Mesodermal cell (in vitro differentiated cells): ENCODE data around the gene NCKAP5.

Source experiments
- H3K27ac ChIP-seq: 2 replicates; pipeline ENCODE4 v1.7.0; 2013; ENCODE audit warnings: mild to moderate bottlenecking, low read depth, low read length, moderate library complexity; ENCODE audit not compliant: severe bottlenecking
- H3K36me3 ChIP-seq: 2 replicates; pipeline ENCODE4 v1.7.1; 2013; ENCODE audit warnings: mild to moderate bottlenecking, low read length, moderate library complexity; ENCODE audit not compliant: control insufficient read depth, insufficient read depth
- H3K4me1 ChIP-seq: one replicate; pipeline ENCODE4 v1.7.1; 2013; ENCODE audit warnings: mild to moderate bottlenecking, low read length; ENCODE audit not compliant: insufficient read depth, control insufficient read depth, poor library complexity, severe bottlenecking
- H3K4me3 ChIP-seq: 2 replicates; pipeline ENCODE4 v1.7.0; 2013; ENCODE audit warnings: low read length, control low read depth, mild to moderate bottlenecking; ENCODE audit not compliant: insufficient read depth, poor library complexity, severe bottlenecking; ENCODE audit errors: extremely low read depth
- H3K9me3 ChIP-seq: 2 replicates; pipeline ENCODE4 v1.7.1; 2013; ENCODE audit warnings: mild to moderate bottlenecking, low read length, moderate library complexity; ENCODE audit not compliant: control insufficient read depth
- WGBS, 2 experiments: methylation state at CpG; one replicate each; pipeline ENCODE4 v1.1.5; 2013; ENCODE audit warnings: missing lambda C conversion rate in 2 of 2; ENCODE audit not compliant: insufficient coverage in 2 of 2; 5-methylcytosine and 5-hydroxymethylcytosine counted together

The NCKAP5 gene

DNA sequence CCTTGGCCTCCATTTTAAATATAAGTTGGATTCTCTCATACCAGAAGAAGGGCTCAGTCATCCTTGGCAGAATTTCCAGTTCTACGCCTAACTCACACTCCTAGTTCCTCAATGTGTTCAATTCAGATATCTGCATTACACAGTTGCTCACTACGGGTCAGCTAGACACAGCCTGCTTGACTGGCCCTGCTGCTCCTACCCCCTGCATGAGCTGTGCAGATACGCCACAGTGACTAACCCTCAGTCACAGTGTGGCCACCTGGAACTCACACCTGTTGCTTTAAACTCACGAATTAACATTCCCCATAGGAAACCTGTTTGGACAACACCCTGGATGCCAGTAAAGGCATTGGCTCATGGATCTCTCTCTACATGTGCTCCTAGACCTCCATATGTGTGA is 429.6 kb downstream of the NCKAP5 start:
- Histone ChIP-seq H3K4me1 (no peaks in the 10 kb centered on the region), H3K9me3 (no peaks in the 10 kb centered on the region), H3K27ac (no peak overlapping the region), H3K4me3 (no peak overlapping the region), H3K36me3 (no peaks in the 10 kb centered on the region)
- WGBS, 2 experiments, result 90 to 91% methylated on average over 3 to 4 of the region's 4 CpGs

DNA sequence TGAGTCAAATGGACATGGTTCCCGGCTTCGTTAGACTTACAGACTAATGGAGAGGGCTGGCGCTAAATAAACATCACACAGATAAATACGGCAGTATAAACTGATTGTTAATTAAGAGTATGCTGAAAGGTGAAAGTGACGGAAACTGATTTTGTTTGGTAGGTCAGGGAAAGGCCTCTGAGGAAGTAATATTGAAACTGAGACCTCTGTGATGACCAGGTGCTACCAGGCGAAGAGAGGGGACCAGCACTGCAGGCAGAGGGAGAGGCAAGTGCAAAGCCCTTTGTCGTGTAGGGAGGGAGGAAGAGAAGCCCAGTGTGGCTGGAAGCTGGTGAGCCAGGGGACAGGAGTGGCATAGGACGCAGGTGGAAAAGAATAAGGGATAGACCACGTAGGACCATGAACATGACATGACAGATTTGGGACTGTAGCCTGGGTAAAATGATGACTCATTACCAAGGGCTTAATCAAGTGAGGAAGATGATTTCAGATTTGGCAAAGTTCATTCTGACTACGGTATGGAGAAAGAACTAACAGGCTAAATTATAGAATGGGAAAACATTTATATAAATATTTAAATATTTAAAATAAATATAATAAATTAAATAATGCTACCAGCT is 433.1 kb downstream of the NCKAP5 start:
- H3K4me1 ChIP-seq, result no peaks in the 10 kb centered on the region
- no peak overlapping the region for H3K27ac ChIP-seq
- no peak overlapping the region for H3K4me3 ChIP-seq
- no peaks in the 10 kb centered on the region for H3K9me3 ChIP-seq
- 86 to 94% methylated on average over 8 of the region's 10 CpGs for WGBS, 2 experiments
- no peaks in the 10 kb centered on the region for H3K36me3 ChIP-seq

DNA sequence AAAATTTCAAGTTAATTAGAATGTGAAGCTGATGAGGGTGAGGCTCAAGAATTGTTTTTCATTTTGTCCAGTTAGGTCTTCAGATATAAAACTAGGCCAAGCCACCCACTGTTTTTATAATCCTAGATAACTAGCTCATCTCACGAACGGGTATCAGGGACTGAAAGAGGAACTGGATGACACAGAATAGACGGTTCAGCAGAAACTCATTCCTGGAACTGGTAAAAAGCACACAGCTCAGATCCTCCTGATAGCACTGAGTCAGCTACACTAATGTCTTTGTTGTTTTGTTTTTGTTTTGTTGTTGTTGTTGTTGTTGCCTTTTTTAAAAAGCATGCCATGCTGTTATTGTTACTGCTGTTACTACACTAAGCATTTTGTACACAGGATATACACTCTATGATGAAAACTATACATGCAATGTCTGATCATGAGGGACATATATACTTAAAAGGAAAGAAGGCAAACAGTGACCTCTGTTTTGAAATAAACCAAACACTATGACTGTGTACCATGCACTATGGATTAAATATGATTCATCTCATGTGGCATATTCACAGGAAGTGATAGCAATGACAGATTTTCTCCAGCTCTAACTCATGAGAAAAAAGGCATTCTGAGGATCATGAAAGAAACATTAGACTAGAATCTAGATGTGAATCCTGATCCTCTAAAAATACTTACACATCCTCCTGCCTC is 437.6 kb downstream of the NCKAP5 start:
- Histone ChIP-seq H3K4me1 (no peaks in the 10 kb centered on the region), H3K36me3 (no peaks in the 10 kb centered on the region), H3K4me3 (no peak overlapping the region), H3K27ac (no peak overlapping the region), H3K9me3 (no peaks in the 10 kb centered on the region)
- WGBS, 2 experiments, result 83 to 96% methylated on average over 2 to 3 of the region's 3 CpGs

DNA sequence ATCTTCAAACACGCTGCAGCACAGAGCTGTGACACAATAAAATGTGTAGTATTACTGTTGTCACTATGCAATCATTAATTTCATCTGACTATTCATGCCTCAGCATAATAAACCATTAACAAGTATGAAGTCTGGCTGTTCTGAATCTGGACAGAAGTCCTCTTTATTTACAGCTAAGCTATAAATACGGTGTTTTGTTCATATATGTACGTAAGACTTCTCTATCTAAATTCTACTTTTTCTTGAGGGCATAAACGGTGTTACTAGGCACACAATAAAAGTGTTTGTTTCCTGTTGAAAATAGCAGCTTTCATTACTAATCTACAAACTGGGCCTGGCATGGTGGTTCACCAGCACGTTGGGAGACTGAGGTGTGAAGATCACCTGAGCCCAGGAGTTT is 443.8 kb downstream of the NCKAP5 start:
- H3K36me3 ChIP-seq, result no peaks in the 10 kb centered on the region
- no peaks in the 10 kb centered on the region for H3K4me1 ChIP-seq
- 92 to 100% methylated on average over 1 to 3 of the region's 5 CpGs for WGBS, 2 experiments
- H3K4me3 ChIP-seq, result no peak overlapping the region
- no peak overlapping the region for H3K27ac ChIP-seq
- no peaks in the 10 kb centered on the region for H3K9me3 ChIP-seq

DNA sequence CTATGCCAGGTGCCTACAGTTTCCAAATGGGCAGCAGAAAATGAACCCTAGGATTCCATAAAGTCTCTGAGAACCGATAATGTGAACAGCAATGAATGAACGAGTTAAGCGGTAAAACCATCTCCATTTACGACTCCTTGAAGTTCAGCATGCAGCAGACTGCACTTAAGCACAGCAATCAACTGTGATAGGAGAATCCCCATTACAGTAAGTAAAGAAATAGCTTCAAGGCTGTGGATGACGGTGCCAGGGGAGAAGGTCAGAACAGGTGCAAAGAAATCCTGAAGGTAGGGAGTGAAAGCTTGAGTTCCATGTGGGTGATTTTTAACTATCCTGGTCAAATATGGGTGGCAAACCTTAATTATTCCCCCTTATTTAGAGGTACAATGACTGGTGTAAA is 444.4 kb downstream of the NCKAP5 start:
- Histone ChIP-seq H3K36me3 (no peaks in the 10 kb centered on the region), H3K4me1 (no peaks in the 10 kb centered on the region), H3K9me3 (no peaks in the 10 kb centered on the region), H3K27ac (no peak overlapping the region), H3K4me3 (no peak overlapping the region)
- WGBS, 2 experiments, result 93 to 94% methylated on average over 3 to 5 of the region's 5 CpGs

DNA sequence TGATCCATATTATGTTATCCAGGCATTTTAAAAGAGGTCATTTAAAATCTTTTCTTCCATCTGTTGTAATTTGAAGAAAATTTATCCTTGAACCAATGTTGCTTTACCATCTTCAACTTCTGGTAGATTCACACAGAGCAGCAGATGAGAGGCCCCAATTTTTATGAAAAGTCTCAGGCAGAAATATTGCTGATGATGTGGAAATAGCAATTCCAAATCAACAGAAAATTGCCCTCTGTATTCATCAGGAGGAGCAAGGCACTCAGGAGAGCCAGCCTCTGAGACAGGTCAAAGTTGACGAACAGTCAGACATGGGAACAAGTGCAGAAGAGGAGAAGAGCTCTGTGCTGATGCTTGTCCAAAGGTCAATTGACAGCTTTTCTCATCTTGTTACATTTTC is 444.9 kb downstream of the NCKAP5 start:
- Histone ChIP-seq H3K9me3 (no peaks in the 10 kb centered on the region), H3K4me1 (no peaks in the 10 kb centered on the region), H3K27ac (no peak overlapping the region), H3K4me3 (no peak overlapping the region), H3K36me3 (no peaks in the 10 kb centered on the region)
- 100% methylated on average over 1 of the region's 1 CpG for WGBS, 2 experiments

DNA sequence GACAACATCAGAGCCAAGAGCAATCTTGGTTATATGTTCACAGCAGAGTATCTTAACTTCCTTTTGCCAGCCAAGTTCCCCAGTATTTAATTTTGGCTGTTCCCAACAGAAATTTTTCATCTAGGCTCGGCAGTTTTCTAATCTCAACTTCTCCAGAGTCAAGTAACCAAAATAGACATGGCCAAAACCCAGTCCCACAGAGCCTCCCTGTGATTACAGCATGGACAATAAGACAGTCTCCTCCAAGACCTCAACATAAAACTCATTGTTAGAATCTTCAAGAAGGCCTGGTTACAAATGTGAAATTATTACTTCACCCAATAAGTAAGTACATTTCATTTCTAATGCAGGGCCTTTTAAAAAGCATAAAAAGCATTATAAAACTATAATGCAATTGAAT is 445.7 kb downstream of the NCKAP5 start:
- Histone ChIP-seq H3K9me3 (no peaks in the 10 kb centered on the region), H3K36me3 (no peaks in the 10 kb centered on the region), H3K27ac (no peak overlapping the region), H3K4me3 (no peak overlapping the region), H3K4me1 (no peaks in the 10 kb centered on the region)
- WGBS, 2 experiments, result 70% methylated on average over 1 of the region's 1 CpG; no CpG with 5 or more reads in 1 of the 2 experiments

DNA sequence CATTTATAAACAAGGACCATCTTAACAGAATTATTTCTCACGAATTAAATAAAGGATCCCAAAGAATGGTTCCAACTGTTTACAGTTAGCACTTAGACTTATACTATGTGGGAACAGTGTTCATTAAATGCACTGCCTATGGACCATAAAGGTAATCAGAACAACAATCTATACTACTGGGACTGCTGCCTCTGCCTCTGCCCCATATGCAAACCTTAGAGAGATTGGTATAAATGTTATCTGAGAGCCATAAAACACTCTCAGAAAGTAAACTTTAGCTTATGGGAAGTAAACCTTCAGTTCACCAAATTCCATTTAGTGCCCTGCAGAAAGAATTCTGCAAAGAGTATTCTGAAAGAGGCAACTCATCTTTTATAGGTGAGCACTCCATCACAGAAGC is 448.0 kb downstream of the NCKAP5 start:
- Histone ChIP-seq H3K4me3 (no peak overlapping the region), H3K9me3 (no peaks in the 10 kb centered on the region), H3K27ac (no peak overlapping the region), H3K4me1 (no peaks in the 10 kb centered on the region), H3K36me3 (no peaks in the 10 kb centered on the region)
- WGBS, 2 experiments, result no CpG with 5 or more reads among the region's 1 CpG

DNA sequence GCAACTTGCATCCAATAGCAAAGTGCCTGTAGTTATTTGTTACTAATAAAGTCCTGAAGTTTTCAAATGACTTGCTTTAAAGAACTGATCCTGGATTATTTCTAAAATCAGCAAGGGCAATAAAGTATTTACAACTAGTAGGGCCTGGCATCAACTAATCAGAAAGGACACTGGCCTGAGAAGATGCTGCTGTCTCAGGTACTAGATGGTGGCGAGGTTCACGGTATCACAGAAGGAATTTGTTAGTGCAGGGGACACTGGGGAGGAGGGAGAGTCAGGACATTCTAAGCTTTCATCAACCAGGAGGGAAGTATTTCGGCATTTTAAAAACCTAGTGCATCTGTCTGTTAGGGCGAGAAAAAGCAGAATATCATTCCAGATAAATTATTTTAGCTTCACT is 458.1 kb downstream of the NCKAP5 start:
- 94 to 100% methylated on average over 2 to 3 of the region's 4 CpGs for WGBS, 2 experiments
- no peaks in the 10 kb centered on the region for H3K4me1 ChIP-seq
- H3K27ac ChIP-seq, result no peak overlapping the region
- no peaks in the 10 kb centered on the region for H3K36me3 ChIP-seq
- H3K9me3 ChIP-seq, result no peaks in the 10 kb centered on the region
- H3K4me3 ChIP-seq, result no peak overlapping the region

DNA sequence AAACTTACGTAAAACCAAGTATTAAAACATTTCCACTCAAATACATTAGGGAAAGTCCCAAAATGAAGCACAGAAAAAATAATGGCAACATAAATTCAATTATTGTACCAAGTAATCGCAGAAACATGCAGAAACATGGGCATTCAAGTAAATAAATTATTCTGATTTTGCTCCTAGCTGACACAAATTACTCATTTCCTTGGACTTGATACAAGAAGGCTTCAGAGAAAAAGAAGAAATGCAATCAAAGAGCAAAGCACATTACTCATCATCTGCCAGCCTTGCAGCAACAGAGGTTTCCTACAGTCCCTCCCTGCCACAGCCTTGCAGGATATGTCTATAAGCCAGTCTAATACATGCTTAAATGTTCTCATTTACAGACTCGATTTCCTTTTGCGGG is 458.5 kb downstream of the NCKAP5 start:
- Histone ChIP-seq H3K4me3 (no peak overlapping the region), H3K36me3 (no peaks in the 10 kb centered on the region), H3K9me3 (no peaks in the 10 kb centered on the region), H3K4me1 (no peaks in the 10 kb centered on the region), H3K27ac (no peak overlapping the region)
- 86% methylated on average over 1 of the region's 4 CpGs; no CpG with 5 or more reads in 1 of the 2 experiments for WGBS, 2 experiments

DNA sequence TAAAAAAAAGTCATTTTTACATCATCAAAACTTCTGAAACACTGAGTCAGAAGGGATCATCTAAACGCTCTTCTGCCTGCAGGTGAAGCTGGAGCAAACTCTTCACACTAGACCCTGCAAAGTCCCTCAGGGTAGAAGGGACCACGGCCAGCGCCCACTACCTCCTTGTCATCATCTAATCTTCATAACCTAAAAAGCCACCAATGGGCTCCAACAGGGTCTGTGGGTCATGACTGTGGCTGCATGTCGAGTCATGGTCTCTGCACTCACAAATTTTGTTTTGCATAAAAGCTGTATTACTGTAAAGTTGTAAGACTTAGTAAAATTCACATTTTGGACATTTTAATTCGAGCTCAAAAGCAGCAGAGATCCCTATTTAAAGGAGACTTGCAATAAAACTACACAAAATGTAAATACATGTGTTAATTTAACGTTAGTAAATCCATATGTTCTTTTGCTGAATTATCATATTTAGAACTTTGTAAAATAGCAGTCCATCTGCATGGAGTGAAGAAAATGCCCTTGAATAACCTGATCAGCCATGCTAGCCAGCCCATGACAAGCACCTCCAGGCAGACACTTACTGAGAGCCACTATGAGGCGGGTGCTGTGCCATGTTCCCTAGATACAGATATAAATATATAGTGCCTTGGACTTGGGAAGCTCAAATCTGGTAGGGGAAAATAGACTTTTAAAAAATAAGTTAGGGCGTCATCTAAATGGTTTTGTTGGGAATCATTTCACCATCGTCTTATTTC is 461.0 kb downstream of the NCKAP5 start:
- H3K4me3 ChIP-seq, result no peak overlapping the region
- H3K27ac ChIP-seq, result no peak overlapping the region
- H3K4me1 ChIP-seq, result no peaks in the 10 kb centered on the region
- no peaks in the 10 kb centered on the region for H3K36me3 ChIP-seq
- no peaks in the 10 kb centered on the region for H3K9me3 ChIP-seq
- 67 to 100% methylated on average over 1 to 2 of the region's 9 CpGs for WGBS, 2 experiments
